Peyer's patch (tissue), 4 donors: ENCODE data around the gene COG6. TPM values are rescaled to one million over a fixed set of nuclear protein-coding genes. Genes with fewer than 3 reads are reported as not detected.

Source experiments
- DNase-seq, 3 donors: peaks; one replicate each; pipeline ENCODE4 v3.0.0-alpha.2; 2017 to 2019
- H3K27ac ChIP-seq, 4 donors: fragments of 200-600 bp; sonication (generic); one replicate each; pipeline ENCODE4 v1.5.1; 2016 to 2019
- H3K27me3 ChIP-seq, 2 donors: fragments of 200-600 bp; sonication (generic); one replicate each; pipeline ENCODE4 v1.5.1; 2019
- H3K36me3 ChIP-seq, 3 donors: fragments of 200-600 bp; sonication (generic); one replicate each; pipeline ENCODE4 v1.5.1; 2016 to 2019
- H3K4me1 ChIP-seq, 4 donors: fragments of 200-600 bp; sonication (generic); one replicate each; pipeline ENCODE4 v1.5.1; 2016 to 2019
- H3K4me3 ChIP-seq, 4 donors: fragments of 200-600 bp; sonication (generic); 1 replicate in 3 of 4; 2 replicates in 1 of 4; pipeline ENCODE4 v1.5.1; 2016 to 2019; ENCODE audit warnings: mild to moderate bottlenecking in 1 of 4
- H3K9me3 ChIP-seq, 4 donors: fragments of 200-600 bp; sonication (generic); one replicate each; pipeline ENCODE4 v1.5.1; 2016 to 2019; ENCODE audit warnings: mild to moderate bottlenecking in 1 of 4
- POLR2A ChIP-seq, 2 donors: fragments of 450-650 bp; IDR thresholded peaks; one replicate each; pipeline ENCODE4 v1.5.1; 2017; ENCODE audit warnings: antibody characterized with exemption in 2 of 2, mild to moderate bottlenecking in 2 of 2, moderate library complexity in 2 of 2
- total RNA-seq, 4 donors: library from RNA; depleted of rRNA; stranded (reverse); fragments of >200 nt; gene quantifications; one replicate each; pipeline ENCODE4 v1.1.0, GENCODE V29; 2016
- TF ChIP-seq, protein P1 (sequence below), 6 experiments: fragments of 450-650 bp in 4 of 6; fragments of 200-600 bp in 2 of 6; sonication (generic) in 1 of 6; IDR thresholded peaks; one replicate each; pipeline ENCODE4 v1.5.1; 2017 to 2019; ENCODE audit warnings: antibody characterized with exemption in 6 of 6, mild to moderate bottlenecking in 3 of 6, moderate library complexity in 1 of 6

Gene COG6
- total RNA-seq, 4 donors from 2014 or later: 11.1 to 61.9 (median 21.5) TPM

DNA sequence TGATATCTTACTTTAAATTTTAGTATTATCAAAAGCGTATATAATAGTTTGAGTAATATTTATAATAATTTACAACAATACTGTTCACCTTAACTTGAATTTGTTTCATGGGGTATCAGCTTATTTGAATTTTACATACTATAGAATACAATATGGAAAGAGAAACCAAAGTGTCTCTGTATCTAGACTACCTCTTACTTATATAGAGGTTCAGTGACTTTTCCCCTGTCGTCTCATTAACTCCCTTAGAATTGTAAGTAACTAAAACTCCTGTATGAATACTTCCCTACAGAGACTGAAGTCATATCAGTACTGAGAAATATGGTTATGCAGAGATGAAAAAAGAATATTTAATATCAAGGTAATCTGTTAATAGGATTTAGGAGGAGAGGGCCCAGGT is 26.8 kb downstream of the COG6 start:
- H3K36me3 ChIP-seq: peaks cover 0 to 40% (median 0%) of the 10 kb centered on the region in 3 donors
- no peak for TF ChIP-seq POLR2A (IDR thresholded peaks at IDR 0.05)
- TF ChIP-seq, protein P1, sequence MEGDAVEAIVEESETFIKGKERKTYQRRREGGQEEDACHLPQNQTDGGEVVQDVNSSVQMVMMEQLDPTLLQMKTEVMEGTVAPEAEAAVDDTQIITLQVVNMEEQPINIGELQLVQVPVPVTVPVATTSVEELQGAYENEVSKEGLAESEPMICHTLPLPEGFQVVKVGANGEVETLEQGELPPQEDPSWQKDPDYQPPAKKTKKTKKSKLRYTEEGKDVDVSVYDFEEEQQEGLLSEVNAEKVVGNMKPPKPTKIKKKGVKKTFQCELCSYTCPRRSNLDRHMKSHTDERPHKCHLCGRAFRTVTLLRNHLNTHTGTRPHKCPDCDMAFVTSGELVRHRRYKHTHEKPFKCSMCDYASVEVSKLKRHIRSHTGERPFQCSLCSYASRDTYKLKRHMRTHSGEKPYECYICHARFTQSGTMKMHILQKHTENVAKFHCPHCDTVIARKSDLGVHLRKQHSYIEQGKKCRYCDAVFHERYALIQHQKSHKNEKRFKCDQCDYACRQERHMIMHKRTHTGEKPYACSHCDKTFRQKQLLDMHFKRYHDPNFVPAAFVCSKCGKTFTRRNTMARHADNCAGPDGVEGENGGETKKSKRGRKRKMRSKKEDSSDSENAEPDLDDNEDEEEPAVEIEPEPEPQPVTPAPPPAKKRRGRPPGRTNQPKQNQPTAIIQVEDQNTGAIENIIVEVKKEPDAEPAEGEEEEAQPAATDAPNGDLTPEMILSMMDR (IDR thresholded peaks at IDR 0.05): no peak

DNA sequence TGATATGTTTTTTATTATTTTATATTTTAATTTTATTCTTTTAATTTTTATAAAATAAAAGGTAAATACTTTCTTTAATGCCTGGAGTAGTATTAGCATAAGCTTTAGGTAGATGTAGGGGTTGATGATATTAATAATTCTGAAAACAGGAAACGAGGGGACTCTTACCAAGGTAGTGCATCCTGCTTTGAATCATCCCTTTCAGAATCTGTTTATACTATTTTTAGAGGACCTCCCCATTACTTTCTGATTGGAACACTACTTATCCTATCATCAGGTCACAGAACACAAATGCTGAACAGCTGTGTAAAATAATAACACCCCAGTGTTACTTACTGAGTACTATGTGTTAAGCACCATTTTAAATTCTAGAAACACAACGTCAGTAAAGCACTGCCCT is 27.3 kb downstream of the COG6 start:
- no peak for DNase-seq

More for the DNA sequence above, 26.8 kb downstream of the COG6 start:
- H3K4me1 ChIP-seq: no peaks in the 10 kb centered on the region
- DNase-seq: no peak
- no peaks in the 10 kb centered on the region for H3K9me3 ChIP-seq
- no peak overlapping the region for H3K27ac ChIP-seq
- H3K27me3 ChIP-seq: no peaks in the 10 kb centered on the region
- H3K4me3 ChIP-seq: no peak overlapping the region

DNA sequence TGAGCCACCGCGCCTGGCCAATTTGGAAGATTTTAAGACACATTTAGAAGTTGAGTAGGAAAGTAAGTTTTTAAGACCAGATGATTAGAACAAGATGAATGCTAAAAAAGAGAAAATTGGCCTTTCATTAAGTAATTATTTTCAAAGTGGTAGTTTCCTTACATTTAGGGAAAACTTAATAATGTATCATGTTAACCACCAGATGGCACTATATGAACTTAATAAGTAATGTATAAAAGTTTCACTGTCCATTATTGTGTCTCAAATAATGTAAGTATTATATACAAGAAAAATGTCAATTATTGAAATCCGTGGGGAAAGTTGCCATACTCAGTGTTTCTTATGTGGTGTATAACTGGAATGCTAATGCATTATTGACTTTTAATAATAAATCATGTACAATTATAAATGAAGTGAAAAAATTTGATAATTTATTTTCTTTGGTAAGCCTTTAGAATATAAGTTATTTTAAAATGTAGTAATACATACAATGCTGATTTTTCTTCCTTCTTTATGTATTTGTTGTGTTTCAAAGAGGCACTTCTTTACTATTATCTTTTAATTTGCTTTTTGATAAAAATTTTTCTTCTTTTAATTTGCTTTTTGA is 29.2 kb downstream of the COG6 start:
- Histone ChIP-seq H3K36me3 (peaks cover 0 to 33% (median 0%) of the 10 kb centered on the region in 3 donors), H3K4me1 (no peaks in the 10 kb centered on the region), H3K27ac (no peak overlapping the region), H3K27me3 (no peaks in the 10 kb centered on the region), H3K4me3 (no peak overlapping the region), H3K9me3 (no peaks in the 10 kb centered on the region)
- no peak for DNase-seq
- no peak for TF ChIP-seq POLR2A (IDR thresholded peaks at IDR 0.05)
- TF ChIP-seq, protein P1 (IDR thresholded peaks at IDR 0.05): peak in 5 of 6 experiments; percentile 10 to 44 (median 37)

More for the DNA sequence above, 27.3 kb downstream of the COG6 start:
- Histone ChIP-seq H3K36me3 (peaks cover 0 to 43% (median 0%) of the 10 kb centered on the region in 3 donors), H3K4me3 (no peak overlapping the region), H3K27me3 (no peaks in the 10 kb centered on the region), H3K9me3 (no peaks in the 10 kb centered on the region), H3K4me1 (no peaks in the 10 kb centered on the region), H3K27ac (no peak overlapping the region)
- no peak for TF ChIP-seq POLR2A (IDR thresholded peaks at IDR 0.05)
- TF ChIP-seq, protein P1 (IDR thresholded peaks at IDR 0.05): no peak

DNA sequence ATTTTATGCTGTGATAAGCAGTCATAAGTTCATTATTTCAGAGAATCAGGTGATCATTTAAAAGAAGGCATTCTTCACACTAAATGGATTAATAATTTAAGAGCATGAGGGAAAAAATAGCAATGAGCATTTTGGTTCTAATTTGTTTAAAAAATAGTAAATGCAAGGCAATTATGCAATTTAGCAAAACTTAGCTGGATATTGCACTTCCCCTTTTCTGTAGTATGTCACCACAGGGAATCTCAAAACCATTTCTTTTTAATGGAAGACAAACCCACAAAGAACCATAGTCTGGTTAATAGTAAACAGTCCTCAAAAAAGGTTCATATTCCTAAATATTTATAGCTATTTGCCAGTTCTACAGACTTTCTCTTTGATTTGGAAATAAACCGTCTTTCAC is 30.2 kb downstream of the COG6 start:
- no peaks in the 10 kb centered on the region for H3K27me3 ChIP-seq
- peaks cover 0 to 26% (median 0%) of the 10 kb centered on the region in 3 donors for H3K36me3 ChIP-seq

DNA sequence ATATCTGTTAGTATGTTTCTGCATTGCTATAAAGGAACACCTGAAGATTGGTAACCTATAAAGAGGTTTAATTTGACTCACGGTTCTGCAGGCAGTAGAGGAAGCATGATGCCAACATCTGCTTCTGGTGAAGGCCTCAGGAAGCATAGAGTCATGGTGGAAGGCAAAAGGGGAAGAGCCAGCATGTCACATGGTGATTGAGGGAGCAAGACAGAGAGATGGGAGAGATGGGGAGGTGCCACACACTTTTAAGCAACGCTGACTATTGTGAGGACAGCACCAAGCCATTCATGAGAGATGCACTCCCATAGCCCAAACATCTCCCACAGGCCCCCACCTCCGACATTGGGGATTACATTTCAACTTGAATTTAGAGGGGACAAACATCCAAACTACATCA is 32.8 kb downstream of the COG6 start:
- Histone ChIP-seq H3K36me3 (peaks cover 0 to 8% (median 0%) of the 10 kb centered on the region in 3 donors), H3K27me3 (no peaks in the 10 kb centered on the region), H3K4me3 (no peak overlapping the region), H3K9me3 (no peaks in the 10 kb centered on the region), H3K4me1 (no peaks in the 10 kb centered on the region), H3K27ac (no peak overlapping the region)
- TF ChIP-seq POLR2A (IDR thresholded peaks at IDR 0.05): no peak
- TF ChIP-seq, protein P1 (IDR thresholded peaks at IDR 0.05): no peak
- no peak for DNase-seq

More for the DNA sequence above, 30.2 kb downstream of the COG6 start:
- Histone ChIP-seq H3K4me1 (no peaks in the 10 kb centered on the region), H3K27ac (no peak overlapping the region), H3K9me3 (no peaks in the 10 kb centered on the region), H3K4me3 (no peak overlapping the region)
- no peak for TF ChIP-seq POLR2A (IDR thresholded peaks at IDR 0.05)
- TF ChIP-seq, protein P1 (IDR thresholded peaks at IDR 0.05): no peak
- DNase-seq: no peak
